Measurements from ENCODE around the gene SCAF11.

DNA sequence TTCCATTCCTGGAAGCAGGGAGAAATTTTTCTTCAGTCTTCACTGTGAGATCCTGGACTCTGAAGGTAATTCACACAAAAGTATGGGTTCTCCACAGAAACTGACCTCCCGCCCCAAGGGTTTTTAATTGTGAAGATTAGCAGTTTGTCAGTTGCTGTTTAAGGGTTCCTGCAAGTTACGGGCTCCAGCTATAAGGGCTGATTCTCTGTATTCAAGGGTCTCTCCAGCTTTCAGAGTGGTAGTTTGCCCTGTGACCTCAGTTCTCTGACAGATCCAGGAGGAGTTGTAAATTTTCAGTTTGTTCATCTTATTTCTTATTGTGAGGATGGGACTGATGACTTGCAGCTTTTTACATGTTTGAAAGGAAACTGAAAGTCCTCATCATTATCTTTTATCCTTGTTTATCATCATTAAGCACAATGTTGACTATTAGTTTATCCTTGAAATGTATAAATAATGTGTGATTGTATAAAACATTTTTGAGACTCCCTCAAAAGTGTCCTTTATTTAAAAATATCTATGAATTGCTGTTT, 110.9 kb downstream of the SCAF11 start:
- TF ChIP-seq, protein P1, sequence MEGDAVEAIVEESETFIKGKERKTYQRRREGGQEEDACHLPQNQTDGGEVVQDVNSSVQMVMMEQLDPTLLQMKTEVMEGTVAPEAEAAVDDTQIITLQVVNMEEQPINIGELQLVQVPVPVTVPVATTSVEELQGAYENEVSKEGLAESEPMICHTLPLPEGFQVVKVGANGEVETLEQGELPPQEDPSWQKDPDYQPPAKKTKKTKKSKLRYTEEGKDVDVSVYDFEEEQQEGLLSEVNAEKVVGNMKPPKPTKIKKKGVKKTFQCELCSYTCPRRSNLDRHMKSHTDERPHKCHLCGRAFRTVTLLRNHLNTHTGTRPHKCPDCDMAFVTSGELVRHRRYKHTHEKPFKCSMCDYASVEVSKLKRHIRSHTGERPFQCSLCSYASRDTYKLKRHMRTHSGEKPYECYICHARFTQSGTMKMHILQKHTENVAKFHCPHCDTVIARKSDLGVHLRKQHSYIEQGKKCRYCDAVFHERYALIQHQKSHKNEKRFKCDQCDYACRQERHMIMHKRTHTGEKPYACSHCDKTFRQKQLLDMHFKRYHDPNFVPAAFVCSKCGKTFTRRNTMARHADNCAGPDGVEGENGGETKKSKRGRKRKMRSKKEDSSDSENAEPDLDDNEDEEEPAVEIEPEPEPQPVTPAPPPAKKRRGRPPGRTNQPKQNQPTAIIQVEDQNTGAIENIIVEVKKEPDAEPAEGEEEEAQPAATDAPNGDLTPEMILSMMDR (IDR thresholded peaks at IDR 0.05): no peak
- TF ChIP-seq POLR2A (IDR thresholded peaks at IDR 0.05) (no peak), POLR2AphosphoS5 (IDR thresholded peaks at IDR 0.05) (no peak)
